GM18499 (cell line): ENCODE results near the gene MSI2.
"Not testable (repeated sequence)": the region's sequence is repeated elsewhere in the genome, so short reads cannot be mapped to it uniquely, and the experiment has no call there.

Experiments used
- ATAC-seq: cut with Tn5 transposase; IDR thresholded peaks from one replicate; pipeline ENCODE4 v1.9.1; 2021; ENCODE audit warnings: moderate number of reproducible peaks; ENCODE audit not compliant: insufficient read depth, unreplicated experiment

MSI2 gene

DNA sequence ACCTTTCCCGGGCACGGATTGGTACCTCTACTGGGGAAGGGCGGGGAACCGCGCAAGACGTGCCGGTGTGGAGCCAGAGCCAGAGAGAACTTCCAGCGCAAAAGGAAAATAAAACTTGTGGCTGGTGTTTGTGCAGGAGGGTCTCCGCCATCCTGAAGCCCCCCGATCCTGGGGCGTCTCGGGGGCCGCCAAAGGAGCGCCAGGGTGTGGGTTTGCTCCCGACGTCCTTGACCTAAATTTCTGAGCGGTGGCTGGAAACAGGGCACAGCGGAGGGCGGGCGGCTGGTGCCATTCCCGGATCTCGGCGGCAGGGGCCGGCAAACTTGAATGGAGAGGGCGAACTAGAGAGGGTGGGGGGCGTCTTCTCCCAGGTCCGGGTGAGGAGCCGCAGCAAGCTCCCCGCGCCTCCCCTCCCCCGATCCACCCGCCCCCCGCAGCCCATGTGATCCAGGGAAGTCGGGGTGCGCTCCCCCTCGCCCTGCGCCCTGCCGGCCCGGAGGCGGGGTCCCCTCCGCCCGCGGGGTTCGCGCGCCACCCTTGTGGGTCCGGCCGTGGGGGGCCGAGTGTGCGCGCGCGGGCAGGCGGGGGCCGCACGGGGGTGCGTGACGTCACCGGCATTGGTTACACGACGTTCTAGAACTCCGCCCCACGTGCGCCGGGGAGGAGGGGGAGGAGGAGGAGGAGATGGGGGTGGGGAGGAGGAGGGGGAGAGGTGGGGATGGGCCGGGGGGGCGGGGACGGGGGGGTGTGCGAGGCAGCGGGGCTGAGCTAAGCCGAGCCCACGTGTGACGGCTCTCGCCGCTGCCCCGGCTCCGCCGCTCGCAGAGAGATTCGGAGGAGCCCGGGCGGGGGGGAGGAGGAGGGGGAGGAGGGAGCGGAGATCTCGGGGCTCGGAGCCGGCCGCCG lies at the start of gene MSI2:
MSI2 (plus strand) TSS at position 748 of the 906 bp plus-strand sequence. CDS start 220 bp downstream, outside the sequence.
- no peak for ATAC-seq

DNA sequence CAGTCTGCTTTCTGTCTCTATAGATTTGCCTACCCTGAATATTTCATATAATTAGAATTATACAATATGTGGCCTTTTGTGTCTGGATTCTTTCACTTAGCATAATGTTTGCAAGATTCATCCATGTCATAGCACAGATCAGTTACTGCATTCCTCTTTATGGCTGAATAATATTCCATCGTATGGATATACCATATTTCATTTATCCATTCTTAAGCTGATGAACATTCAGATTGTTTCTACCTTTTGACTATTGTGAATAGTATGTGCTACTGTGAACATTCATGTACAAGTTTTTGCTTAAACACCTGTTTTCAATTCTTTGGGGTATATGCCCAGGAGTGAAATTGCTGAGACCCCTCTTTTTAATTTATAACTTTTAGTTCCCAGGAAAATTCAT lies 49.4 kb upstream of the MSI2 start:
- no peak for ATAC-seq

DNA sequence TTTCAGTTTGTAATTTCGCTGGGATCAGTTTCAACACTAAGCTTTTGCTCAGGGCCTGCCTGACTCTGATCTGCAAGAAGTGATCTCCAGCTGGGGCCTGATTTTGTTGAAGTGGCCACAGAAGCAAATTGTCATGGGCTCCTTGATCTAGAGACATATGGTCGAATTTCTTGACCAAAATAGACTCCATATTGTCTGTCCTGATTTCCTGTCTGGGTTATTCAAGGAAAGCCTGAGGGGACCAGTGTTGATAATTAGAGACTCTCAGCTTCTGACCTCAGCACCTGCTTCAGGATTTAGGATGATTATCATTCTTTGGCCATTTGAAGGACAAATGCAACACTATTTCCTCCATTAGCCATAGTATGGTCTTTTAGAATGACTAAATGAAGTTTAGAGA lies 48.9 kb upstream of the MSI2 start:
- ATAC-seq: no peak

DNA sequence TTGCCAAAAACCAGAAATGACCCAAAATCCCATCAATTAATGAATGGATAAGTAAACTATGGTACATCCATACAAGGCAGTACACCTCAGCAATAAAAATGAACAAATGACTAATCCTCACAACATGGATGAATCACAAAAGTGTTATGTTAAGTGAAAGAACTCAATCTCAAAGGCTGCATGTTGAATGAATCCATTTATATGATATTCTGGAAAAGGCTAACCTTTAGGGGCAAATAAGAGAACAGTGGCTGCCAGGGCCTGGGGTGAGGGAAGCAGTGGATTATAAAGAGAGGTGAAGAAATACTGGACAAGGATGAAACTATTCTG lies 46.1 kb upstream of the MSI2 start:
- ATAC-seq: no peak

DNA sequence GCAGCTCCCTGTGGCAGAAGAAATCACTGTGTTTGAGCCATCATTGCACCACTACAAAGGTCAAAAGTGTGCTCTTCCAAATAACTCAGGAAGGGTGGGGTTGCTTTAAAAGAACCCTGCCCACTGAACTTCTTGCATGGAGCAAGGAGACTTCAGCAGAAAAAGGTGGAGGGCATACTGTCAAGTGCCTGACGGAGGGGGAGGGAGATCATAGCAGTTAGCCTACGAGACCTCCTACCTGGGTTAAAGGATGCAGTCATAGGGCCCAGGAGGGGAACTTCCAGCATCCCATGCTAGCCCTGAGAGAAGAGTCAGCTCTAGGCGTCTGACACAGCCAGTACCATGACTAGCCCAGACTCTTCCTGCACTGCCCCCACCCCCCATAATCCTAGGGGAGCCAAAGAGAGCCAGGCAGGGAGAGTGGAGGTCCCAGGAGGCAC lies 45.3 kb upstream of the MSI2 start:
- ATAC-seq: no peak

DNA sequence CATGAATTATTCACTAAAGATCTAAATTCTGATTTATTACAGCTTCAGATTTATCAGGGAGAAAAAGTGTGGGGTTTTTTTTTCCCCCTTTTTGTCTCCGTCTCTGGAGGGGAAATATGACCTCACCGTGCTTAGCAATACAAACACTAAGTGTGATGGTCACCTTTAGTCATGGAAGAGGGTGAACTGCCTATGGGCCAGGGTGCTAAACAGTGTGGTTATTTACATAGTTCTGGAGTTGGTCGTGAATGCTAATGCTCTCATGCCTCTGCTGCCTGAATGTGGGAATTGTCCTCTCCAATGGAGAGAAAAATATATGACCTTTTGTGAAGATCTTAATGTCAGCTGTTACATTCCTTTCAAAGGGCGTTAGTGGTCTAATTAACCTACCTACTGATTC lies 44.8 kb upstream of the MSI2 start:
- ATAC-seq: no peak

DNA sequence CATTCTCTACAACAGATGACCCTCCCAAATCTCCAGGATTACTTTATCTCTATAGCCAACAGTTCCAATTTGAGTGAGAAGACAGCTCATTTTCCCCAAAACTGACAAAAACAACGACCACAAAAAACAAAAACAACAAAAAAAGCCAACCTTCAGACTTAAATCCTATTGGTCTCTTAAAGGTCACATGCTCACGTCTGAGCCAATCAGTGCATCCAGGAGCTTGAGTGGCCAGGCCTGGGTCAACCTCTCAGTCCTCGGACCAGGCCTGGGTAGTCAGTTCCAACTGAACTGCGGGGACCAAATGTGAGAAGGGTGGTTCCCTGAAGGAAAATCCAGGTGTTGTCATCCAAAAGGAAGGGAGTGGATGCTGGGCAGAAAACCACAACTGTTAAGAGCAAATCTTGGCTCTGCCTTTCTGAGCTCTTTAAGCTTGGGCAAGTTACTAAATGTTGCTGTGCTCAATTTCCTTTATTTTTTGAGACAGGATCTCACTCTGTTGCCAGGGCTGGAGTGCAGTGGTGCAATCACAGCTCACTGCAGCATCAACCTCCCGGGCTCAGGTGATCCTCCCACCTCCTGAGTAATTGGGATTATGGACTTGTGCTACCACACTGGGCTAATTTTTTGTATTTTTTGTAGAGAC lies 43.0 kb upstream of the MSI2 start:
- ATAC-seq: no peak

DNA sequence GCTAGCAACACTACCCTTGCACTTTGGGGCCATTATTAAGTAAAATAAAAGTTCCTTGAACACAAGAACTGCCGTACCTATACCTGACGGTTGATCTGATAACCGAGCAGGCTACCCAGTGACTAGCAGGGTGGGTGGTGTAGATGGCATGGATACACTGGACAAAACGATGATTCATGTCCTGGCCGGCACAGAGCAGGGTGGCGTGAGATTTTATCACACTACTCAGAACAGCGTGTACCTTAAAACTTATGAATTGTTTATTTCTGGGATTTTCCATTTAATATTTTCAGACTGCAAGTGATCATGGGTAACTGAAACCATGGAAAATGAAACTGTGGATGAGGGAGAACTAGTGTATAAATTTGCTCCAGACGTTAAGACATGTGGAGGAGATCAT lies 41.0 kb upstream of the MSI2 start:
- ATAC-seq: no peak

DNA sequence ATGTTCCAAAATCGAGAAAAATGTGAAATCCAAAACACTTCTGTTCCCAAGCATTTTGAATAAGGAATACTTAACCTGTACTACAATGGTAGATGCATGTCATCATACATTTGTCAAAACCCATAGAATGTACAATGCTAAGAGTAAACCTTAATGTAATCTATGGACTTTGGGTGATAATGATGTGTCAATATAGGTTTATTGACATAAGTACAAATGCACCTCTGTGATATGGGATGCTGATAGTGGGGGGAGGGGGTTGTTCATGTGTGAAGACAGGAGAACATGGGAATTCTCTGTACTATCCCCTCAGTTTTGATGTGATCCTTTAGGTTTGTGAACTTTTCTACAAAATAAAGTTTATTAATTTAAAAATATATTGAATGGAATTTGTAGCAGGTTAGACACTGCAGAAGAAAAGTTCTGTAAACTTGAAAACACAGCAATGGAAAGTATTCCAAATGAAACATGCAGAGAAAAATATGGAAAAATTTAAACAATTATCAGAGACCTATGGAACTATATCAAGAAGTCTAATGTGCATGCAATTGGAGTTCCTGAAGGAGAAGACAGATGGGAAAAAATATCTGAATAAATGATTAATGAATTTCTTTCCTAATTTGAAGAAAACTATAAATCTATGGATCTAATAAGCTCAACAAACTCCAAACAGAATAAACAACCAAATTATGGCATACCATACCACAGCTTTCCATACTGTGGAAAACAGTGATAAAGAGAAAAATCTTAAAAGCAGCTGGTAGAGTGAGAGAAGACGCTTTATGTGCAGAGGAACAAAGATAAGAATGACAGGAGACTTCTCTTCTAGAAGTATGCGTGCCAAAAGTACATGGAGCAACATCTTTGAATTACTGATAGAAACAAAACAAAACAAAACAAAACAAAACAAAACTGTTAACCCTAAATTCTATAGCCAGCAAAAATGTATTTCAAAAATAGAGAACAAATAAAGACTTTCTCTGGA lies 34.7 kb upstream of the MSI2 start:
- ATAC-seq: no peak

DNA sequence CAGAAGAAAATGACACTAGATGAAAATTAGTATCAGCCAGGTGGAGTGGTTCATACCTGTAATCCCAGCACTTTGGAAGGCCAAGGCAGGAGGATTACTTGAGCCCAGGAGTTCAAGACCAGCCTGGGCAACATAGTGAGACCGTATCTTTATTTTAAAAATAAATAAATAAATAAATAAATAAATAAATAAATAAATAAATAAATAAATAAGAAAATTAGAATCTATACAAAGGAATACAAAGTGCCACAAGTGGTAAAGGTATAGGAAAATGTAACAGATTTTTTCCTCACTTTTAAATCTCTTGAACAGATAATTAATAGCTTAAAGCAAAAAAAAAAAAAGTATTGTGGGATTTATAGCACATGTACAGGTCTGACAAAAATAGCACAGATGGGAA lies 33.9 kb upstream of the MSI2 start:
- not testable (repeated sequence) for ATAC-seq

DNA sequence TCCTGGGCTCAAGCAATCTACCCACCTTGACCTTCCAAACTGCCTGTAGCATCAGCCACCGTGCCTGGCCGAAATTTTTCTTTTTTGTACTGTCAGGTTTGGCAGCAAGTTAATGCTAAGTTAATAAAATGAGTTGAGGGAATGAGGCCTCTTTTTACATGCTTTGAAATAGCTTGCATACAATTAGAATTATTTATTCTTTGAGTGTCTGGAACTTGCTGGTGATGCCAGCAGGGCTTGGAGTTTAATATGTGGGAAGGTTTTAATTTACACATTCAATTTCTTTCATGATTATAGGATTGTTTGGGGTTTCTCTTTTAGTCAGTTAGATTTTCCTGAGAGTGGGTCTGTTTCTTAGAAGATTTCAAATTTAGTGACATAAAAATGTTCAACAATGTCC lies 31.2 kb upstream of the MSI2 start:
- ATAC-seq: no peak

DNA sequence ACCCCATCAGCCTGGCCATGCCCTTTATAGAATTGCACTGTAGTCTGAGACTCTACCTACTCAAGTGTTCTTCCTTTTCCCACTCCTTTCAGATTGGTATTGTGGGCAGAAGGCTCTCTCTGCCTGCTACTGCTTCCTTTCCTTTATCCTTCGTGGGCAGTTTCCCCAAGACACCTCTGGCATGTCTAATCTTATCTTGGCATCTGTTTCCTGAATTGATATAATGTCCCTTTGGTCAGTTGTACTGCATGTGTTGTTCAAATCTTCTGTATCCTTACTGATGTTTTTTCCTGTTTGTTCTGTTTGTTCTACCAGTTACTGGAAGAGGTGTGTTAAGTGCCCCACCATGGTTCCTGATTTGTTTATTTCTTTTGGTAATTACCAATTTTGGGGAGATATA lies 29.5 kb upstream of the MSI2 start:
- no peak for ATAC-seq

DNA sequence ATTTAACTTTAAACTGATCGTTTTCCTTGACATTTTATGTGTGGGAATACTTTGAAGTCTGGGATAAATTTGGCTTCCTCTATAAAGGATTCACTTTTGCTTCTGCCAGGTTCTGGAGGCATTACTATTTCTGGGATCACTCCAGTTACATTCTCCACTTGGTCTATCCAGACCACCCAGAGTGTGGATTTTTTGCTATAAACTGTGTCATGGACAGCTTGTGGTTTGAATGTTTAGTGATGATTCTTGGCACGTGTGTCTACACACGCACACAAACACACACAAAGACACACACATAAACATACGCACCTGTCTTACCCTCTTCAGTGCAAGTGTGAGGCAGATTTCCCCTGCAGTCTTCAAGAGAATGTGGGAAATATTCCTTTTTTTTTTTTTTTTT lies 27.4 kb upstream of the MSI2 start:
- no peak for ATAC-seq

DNA sequence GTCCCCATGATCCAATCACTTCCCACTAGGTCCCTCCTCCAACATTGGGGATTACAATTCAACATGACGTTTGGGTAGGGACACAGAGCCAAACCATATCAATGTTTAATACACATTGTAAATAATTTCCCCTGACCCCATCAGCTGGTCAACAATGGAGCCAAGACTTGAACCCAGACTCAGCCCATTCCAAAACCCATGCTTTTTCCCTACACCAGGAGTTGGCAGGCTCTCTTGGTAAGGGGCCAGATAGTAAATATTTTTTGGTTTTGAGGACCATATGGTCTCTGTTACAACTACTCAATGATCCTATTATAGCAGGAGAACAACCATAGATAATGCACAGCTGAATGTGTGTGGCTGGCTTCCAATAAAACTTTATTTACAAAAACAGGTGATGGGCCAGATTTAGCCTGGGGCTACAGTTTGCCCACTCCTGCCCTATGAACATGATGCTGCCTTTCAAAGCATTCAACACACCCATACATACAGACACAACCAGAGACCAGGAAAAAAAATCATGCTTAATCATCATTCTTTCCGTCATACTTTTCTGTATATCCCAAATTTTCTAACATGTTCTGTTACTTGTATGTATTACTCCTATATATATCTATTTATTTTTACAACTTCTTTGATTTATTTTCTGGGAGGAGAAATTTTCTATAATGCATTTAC lies 22.1 kb upstream of the MSI2 start:
- no peak for ATAC-seq

DNA sequence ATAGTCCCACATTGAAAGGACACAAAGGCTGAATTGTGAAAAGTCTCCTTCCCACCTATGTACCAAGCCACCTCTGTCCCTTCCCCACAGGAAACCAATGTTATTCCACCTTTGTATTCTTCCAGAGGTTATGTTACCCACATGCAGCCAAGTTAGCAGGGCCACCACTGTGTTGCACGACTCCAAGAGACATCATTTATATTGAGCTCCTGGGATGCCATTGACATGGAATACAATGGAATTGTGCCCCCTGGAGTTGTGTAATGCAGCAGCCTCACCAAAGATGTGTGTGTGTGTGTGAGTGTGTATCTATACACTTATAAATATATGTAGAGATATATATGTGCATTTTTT lies 21.6 kb upstream of the MSI2 start:
- ATAC-seq: no peak

DNA sequence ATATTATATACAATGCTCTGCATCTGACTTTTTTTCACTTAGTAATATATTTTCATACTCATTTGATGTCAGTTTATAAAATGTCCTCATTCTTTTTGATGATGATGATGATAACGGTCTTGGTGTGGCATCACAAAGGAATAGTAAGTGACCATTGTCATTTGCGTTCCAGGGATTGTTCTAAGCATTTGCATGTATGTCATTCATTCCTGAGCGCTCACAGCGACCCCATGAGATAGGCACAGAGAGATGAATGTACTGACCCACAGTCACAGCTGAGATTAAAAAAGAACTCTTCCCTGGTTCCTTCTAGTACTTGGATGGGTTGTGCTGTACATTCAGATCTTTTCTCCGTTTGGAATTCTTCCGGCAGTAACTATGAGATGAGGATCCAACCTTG lies 21.2 kb upstream of the MSI2 start:
- no peak for ATAC-seq

DNA sequence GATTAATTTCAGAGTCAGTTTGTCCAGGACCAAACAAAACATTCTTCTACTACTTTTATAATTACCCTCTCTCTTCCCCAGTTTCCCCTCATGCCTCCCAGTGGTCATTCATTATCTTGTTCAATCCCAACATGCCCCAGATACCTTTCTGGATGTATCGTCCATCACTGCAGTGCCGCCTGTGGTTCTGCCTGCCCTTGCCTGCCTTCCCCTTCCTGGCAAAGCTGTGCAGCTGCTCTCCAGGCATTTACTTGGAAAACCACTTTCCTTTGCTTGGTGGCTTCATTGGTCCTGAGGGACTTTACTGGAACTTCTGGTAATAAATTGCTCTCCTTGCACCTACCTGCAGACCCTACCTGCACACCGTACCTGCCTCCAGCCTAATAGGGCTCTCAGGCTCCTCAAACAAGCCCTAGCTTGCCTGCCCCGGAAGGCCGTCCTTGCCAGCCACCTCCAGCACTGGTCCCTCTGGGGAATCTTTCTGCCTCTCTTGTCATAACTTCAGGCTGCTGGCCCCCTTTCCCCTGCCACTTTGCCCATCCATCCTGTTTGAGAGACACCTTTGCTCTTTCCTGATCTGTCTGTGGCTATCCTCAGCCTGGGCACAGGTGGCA lies 19.5 kb upstream of the MSI2 start:
- no peak for ATAC-seq

DNA sequence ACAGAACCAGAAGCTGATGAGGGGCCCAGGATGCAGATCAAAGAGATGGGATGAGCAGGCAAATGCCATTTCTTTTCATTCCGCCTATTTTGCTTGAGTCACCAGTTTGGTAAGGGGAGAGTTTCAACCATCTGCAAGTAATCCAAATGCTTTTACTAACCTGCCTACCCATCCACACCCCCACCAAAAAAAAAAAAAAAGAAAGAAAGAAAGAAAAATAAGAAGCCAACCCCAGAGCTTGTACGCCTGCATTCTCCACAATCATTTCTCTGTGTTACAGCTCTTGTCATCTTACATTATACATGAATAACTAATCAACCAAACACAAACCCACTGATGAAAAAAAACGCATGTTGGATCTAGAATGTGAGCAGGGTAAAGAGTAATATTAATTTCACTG lies 15.7 kb upstream of the MSI2 start:
- no peak for ATAC-seq

DNA sequence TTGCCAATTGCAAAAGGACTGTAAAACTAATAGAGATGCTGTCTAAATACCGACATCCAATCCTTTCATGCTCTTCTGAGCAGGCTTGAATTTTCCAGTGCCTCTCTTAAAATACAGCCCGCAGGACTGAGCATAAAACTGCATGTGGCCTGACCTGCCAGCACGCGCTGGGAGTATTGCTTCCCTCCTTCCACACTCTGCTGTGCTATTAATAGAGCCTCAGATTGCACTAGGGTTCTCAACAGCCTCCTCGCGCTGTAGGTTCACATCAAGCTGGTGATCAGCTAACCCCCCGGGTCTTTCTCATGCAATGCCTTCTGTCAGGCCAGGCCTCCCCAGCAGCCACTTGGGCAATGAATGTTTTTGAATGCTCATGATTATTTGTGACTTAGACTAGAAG lies 14.2 kb upstream of the MSI2 start:
- ATAC-seq: no peak

DNA sequence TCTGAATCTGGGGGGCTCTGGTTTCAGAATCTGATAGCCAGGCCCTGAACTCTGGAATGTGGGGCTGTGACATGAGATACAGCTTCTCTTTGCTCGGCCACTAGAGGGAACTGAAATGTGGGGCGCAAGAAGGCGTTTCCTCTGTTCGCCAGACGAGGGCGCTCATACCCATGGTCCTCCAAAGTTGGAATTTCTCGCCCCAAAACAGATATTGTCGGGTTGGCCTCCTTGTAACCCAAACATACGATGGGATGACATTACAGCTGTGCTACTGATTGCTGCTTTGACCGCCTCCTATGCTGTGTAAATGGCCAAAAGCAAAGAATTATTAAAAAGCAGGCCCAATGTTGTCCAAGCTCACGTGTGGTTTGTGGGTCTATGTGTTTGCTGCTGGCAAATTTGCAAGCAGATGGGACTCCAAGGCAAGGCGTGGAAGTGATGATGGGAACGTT lies 13.1 kb upstream of the MSI2 start:
- no peak for ATAC-seq
